HG03025 (cell line): ENCODE data around the gene TPM4.
"Not testable (repeated sequence)": the region's sequence is repeated elsewhere in the genome, so short reads cannot be mapped to it uniquely, and the experiment has no call there.

Source experiments
- ATAC-seq: cut with Tn5 transposase; IDR thresholded peaks from one replicate; pipeline ENCODE4 v1.9.1; 2021; ENCODE audit warnings: mild to moderate bottlenecking, moderate library complexity; ENCODE audit not compliant: unreplicated experiment, low FRiP score

Gene TPM4

GRCh38 chr19:16070366-16070990 lies 5.8 kb upstream of the TPM4 start:
- no peak for ATAC-seq

- ATAC-seq, result no peak
Observed at GRCh38 chr19:16071072-16071691, 5.1 kb upstream of the TPM4 start.

GRCh38 chr19:16073481-16073880 lies 2.8 kb upstream of the TPM4 start:
- no peak for ATAC-seq

GRCh38 chr19:16073988-16074387 lies 2.3 kb upstream of the TPM4 start:
- no peak for ATAC-seq

GRCh38 chr19:16074488-16075365 lies 1.6 kb upstream of the TPM4 start:
- no peak for ATAC-seq

- no peak for ATAC-seq
Observed at GRCh38 chr19:16075430-16076153, 703 bp upstream of the TPM4 start.

DNA sequence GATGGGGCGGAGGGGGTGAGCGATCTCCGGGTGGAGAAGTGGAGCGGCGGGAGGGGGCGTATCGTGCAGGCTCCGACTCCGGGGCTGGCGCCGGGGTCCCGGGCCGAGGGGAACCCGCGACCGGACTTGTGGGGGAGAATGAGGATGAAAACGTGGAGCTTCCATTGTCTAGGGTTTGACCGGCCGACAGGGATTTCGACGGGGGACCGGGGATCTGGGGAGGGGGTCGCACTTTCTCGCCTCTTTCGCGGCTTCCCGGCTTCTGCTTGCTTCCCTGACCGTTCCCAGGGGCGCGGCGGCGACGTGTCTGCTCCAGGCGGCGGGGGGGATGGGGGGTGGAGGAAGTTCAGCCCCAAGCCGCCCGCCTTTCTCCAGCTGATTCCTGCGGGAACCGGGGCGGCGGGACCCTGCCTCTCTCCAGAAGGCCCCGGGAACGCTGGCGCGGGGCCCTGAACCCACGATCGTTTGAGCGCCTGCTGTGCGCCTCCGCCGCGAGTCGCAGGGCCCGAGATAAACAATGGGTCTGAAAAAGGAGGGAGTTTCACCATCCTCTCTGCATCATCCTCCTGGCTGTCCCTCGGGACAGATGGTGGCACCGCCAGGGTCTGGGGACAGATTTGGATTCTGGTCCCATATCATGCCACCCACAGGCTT lies 790 bp downstream of the TPM4 start:
- ATAC-seq, result no peak

- ATAC-seq, result no peak
Observed at GRCh38 chr19:16077984-16078758, 1.9 kb downstream of the TPM4 start.

- no peak for ATAC-seq
Observed at GRCh38 chr19:16078759-16079707, 2.7 kb downstream of the TPM4 start.

DNA sequence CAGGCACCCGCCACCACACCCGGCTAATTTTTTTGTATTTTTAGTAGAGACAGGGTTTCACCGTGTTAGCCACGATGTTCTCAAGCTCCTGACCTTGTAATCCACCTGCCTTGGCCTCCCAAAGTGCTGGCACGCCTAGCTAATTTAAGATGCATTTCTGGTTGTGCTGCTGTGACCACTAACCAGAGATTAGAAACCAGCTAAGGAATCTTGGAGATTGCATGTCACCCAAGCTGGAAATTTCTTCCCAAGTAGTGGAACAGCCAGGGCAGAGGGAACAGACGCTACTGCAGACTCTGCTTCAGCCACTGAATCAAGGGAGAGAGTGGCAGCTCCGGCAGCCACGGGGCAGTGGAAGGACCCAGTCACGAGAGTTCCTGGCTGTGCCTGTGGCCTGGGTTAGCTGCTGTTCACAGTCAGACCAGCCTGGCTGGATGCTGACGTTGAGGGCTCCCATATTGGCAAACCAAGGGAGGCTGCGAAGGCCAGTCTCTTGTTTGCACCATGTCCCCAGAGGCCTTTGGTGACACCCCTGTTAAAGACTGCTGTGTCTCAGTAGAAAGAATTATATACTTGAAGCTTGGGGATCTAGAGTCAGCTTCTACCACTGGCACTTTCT lies 7.9 kb downstream of the TPM4 start:
- no peak for ATAC-seq

DNA sequence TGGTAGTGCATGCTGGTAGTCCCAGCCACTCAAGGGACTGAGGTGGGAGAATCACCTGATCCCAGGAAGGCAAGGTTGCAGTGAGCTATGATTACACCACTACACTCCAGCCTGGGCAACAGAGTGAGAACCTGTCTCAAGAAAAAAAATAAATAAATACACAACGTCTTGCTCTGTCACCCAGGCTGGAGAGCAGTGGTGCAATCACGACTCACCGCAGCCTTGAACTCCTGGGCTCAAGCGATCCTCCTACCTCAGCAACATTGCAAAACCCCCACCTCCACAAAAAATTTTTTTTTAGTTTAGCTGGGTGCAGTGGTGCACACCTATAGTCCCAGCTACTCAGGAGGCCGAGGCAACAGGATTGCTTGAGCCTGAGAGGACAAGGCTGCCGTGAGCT lies 8.8 kb downstream of the TPM4 start:
- ATAC-seq, result no peak

GRCh38 chr19:16087404-16087803 lies 11.1 kb downstream of the TPM4 start:
- ATAC-seq, result not testable (repeated sequence)

- ATAC-seq, result no peak
Observed at GRCh38 chr19:16087940-16088339, 11.6 kb downstream of the TPM4 start.

DNA sequence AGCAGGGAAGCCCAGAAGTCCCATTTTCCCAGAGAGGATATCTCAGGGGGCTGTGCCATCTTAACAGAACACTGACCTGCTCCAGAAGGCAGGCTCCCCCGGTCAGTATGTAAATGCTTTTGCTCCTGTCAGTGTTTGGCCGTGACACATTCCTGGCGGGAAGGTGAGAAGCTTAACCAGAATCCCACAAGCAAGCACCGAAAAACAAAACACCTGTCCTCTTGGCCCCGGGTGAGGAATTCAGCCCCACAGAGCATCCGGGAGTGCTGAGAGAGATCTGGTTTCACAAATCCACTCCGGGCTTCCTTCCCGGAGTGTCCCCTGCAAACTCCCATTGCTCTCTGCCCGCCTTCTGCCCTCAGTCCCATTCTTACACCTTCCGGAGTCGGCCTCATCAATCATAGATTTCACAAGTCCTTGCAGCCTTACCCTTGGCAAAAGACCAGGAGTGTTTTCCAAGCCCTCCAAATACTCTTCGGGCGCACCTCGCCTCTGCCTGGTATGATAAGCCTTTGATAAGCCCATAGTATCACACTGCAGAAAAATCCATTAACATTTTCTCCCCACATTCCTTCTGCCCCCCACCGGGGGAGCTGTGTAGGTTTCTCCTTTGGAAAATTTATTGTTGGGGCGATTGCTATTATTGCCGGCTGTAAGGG lies 12.2 kb downstream of the TPM4 start:
- ATAC-seq, result no peak

- ATAC-seq, result no peak
Observed at GRCh38 chr19:16089010-16089846, 12.9 kb downstream of the TPM4 start.

DNA sequence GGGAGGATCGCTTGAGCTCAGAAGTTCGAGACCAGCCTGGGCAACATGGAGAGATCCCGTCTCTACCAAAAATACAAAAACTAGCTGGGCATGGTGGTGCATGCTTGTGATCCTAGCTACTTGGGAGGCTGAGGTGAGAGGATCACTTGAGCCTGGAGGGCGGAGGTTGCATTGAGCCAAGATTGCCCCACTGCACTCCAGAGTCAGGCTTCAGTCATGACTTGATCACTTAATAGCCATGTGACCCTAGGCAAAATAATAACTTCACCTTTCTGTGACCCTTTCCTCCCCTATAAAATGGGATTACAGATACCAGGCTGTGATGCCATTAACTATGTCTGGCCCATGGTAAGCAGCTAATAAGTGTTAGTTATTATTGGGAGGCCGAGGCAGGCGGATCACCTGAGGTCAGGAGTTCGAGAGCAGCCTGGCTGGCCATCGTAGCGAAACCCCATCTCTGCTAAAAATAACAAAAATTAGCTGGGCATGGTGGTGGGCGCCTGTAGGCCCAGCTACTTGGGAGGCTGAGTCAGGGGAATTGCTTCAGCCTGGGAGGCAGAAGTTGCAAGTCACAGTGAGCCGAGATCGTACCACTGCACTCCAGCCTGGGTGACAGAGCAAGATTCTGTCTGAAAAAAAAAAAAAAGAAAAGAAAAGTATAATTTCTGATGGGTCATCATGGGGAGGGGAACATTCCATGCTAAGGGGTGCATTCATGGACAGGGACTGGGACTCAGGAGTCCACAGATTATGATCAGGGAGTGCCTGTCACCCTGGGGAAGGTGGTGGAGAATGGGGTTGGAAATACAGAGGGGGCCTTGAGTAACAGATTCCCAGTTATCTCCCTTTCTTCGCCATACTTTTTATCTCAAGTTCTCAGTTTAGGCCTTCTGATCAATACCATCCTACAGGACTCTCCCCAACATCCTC lies 15.5 kb downstream of the TPM4 start:
- ATAC-seq, result no peak
